ENCODE results near the gene IGBP1.

- TF ChIP-seq, protein P1, sequence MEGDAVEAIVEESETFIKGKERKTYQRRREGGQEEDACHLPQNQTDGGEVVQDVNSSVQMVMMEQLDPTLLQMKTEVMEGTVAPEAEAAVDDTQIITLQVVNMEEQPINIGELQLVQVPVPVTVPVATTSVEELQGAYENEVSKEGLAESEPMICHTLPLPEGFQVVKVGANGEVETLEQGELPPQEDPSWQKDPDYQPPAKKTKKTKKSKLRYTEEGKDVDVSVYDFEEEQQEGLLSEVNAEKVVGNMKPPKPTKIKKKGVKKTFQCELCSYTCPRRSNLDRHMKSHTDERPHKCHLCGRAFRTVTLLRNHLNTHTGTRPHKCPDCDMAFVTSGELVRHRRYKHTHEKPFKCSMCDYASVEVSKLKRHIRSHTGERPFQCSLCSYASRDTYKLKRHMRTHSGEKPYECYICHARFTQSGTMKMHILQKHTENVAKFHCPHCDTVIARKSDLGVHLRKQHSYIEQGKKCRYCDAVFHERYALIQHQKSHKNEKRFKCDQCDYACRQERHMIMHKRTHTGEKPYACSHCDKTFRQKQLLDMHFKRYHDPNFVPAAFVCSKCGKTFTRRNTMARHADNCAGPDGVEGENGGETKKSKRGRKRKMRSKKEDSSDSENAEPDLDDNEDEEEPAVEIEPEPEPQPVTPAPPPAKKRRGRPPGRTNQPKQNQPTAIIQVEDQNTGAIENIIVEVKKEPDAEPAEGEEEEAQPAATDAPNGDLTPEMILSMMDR (IDR thresholded peaks at IDR 0.05; ENCODE audit: low read length), result no peak
- no peak for TF ChIP-seq EZH2 (optimal IDR thresholded peaks at IDR 0.05; ENCODE audit: low read depth, low read length)
- no peak for TF ChIP-seq EZH2phosphoT487 (IDR thresholded peaks at IDR 0.05; ENCODE audit: low read length)
Measured at GRCh38 chrX:70208479-70208878, 75.2 kb downstream of the IGBP1 start.

Data from MM.1S (cell line).